GM21723 (cell line): ENCODE measurements around the gene TPSD1.
A peak's percentile ranks its signal among the peaks of the same experiment; 100 is the strongest.

Source experiments
- ATAC-seq: cut with Tn5 transposase; IDR thresholded peaks from one replicate; pipeline ENCODE4 v1.9.1; 2021; ENCODE audit warnings: mild to moderate bottlenecking, moderate library complexity; ENCODE audit not compliant: unreplicated experiment

The TPSD1 gene

DNA sequence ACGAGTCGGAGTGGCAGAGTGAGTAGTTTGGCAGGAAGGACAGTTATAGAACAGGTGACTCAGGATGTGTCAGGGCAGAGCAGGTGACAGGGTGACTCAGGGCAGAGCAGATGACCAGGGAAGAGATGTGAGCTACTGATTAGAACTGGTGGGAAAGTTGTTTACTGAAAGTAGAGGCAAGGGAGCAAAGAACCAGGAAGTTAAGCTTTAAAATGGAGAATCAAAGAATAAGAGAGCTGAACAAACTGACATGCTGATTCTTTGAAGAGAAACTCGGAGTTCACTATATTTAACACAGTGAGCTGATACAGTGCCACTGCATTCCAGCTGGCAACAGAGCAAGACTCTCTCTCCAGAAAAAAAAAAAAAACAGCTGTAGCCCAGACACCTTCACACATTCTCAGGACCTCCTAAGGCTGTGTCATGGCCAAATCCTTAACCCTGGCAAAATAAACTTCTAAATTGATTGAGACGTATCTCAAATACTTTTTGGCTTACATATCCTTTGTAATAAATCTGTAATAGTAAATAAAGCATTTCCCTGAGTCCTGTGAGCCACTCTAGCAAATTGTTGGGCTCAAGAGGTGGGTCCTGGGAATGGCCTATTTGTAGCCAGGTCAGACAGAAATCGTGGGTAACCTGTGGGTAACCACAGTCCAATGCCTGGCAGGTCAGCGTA lies 41.3 kb downstream of the TPSD1 start:
- no peak for ATAC-seq

DNA sequence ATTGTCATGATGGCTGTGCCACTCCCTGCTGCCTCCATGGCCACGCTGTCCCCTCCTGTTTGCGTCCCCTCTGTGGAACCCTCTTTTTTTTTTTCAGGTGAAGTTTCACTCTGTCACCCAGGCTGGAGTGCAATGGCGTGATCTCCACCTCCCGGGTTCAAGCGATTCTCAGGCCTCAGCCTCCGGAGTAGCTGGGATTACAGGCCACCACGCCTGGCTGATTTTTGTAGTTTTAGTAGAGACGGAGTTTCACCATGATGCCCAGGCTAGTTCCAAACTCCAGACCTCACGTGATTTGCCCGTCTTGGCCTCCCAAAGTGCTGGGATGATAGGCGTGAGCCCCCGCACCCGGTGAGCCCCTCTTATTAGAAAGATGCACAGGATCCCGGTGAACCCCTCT lies 42.5 kb downstream of the TPSD1 start:
- no peak for ATAC-seq

DNA sequence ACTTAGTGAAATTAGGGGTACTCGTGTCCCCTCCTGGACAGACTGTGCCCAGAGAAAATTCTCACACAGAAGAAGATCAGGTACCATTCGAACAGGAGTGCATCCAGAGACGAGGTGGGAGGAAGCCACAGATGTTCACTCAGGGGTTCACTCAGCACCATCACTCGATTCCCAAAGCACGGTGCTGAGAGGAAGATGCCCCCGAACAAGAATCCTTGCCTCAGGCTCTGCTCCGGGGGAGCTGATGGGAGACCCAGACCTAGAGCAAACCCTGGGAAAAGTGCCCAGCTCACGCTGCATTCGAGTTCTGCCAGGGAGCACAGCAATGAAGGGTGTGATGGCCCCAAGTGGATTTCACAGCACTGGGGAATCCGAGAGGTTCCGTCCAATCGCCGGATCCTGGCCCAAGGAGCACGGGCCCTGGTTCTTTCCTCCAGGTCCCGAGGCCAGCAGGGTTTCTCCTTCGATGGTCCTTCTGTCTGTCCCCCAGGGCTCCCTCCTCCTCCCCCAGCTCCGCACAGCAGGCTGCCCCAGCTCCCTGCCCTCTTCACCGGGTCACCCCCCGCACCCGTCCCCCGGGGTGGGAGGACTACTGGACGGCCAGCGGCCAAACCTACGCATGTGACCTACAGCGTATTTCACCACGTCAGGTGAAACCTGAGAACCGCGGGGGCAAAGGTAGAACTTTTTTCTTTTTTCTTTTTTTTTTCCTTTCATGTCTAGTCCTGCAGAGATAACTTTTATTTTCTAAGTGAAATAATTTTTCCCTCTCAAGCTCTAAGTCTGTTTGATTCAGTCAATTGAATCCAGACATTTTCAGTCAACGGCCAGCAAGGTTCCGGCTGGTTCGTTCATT lies 43.4 kb downstream of the TPSD1 start:
- ATAC-seq = no peak

DNA sequence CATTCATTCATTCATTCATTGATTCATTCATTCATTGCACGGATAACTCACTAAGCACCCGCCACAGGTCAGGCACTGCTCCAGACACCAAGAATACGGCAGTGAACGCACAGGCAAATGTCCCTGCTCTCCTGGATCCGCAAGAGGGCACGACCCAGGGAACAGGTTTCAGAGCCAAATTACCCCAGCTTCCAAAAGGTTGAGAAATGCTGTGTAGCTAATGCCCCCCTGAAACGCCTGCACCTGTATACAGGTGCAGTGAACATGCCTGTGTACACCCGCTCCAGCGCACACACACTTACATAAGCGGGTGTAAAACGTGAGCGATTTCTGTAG lies 44.0 kb downstream of the TPSD1 start:
- no peak for ATAC-seq

DNA sequence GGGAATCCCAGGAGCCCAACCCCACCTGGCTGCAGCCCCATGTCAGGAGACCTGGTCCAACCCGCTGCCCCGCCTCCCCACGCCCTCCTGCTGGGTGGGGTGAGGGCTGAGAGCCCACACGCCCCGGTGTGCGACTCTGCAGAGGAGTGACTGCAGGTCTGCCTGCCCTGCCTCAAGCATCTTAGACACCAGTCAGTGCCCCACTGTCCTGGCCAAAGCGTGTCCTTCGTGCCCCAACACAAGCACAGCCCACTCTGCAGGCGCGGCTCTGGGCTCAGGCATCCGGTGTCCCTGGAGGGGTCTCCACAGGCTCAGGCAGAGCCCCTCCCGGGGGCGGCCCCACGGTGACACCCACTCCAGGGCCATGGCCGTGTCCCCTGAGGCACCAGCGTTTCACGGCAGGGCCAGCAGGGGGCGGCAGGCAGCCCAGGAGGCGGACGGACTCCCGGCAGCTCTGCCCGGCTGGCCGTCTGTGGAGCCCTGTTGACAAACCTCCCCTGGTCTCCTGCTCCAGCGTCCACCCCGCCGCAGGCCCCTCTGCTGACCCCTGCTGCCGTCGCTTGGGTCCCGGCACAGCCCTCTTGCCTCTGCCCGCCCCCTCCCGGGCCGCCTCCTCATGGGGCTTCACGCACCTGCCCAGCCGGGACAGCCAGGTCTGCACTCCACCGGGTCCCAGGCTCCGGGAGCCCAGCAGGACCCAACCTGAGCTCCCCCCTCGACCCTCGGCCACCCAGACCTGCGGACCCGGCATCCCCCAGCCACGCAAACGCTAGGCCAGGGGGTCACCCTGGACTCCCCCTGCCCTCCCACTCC lies 45.0 kb downstream of the TPSD1 start:
- ATAC-seq = peak; percentile 39

DNA sequence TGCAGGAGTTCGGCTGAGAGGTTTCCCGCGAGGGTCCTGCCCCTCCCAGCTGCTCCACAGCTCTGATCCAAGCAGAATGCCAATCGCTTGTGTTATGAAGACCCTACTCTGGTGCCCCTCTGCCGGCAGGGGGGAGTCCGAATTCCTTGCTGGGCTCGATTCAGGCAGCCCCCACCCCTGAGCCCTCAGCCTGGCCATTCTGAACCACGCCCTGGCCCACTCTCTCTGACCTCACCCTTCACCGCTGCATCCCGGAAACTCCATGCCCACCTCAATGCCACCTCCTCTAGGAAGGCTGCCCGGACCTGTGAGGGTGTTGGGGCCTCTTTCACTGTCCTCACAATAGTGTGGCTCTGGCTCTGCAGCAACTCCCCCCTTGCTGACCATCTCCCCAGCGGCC lies 45.7 kb downstream of the TPSD1 start:
- ATAC-seq = no peak

DNA sequence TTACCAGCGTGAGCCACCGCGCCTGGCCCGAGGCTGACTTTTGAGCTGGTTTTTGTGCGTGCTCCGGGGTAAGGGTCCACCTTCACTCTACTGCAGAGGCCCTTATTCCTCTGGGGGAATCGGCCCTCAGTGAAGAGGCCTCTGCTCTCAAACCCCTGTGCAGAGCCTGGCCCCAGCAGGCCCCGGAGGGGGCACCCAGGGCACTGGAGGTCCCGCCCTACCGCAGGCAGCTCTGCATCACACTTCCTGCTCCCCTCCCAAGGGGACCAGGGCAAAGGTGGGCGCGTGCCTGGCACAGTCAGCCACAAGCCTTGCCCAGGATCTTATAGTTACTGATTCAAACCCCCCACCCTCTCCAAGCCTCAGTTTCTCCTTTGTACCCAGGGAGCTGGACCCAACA lies 50.0 kb downstream of the TPSD1 start:
- no peak for ATAC-seq

DNA sequence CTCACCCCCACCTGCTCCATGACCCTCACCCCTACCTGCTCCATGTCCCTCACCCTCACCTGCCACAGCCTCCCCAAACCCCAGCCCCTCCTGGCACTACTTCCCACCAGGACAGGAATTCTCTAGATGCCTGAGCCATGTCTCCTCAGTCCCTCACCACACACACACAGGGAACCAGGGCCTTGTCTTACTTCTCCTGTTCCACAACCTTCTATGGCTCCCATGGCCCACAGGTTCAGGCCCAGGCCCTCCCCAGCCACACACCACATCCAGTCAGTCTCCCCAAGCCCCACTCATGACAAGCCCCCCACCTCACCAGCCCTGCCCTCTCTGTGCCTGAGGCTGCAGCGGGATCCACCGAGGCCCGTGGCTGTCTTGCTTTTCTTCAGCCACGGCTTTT lies 50.5 kb downstream of the TPSD1 start:
- ATAC-seq = no peak

DNA sequence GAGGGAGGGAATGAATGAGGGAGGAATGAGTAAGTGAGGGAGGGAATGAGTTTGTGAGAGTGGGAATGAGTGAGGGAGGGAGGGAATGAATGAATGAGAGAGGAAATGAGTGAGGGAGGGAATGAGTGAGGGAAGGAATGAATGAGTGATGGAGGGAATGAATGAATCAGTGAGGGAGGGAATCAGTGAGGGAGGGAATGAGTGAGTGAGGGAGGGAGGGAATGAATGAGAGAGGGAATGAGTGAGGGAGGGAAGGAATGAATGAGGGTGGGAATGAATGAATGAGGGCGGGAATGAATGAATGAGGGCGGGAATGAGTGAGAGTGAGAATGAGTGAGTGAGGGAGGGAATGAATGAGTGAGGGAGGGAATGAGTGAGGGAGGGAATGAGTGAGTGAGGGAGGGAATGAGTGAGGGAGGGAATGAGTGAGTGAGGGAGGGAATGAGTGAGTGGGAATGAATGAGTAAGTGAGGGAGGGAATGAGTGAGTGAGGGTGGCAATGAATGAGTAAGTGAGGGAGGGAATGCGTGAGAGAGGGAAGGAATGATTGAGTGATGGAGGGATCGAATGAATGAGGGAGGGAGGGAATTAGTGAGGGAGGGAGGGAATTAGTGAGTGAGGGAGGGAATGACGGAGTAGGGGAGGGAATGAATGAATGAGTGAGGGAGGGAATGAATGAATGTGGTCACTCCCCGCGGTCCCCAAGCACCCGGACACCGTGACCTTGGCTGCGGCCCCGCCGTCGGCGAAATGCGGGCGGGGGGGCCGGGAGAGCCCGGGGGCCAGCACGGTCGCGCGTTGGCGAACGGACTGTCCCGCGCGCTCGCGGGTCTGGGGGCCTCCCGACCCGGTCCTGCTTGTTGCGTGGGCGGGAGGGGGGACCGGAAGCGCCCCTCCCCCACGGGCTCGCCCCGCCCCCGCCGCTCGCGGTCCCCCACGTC lies 52.4 kb downstream of the TPSD1 start:
- peak; percentile 15 for ATAC-seq
